ENCODE results near the gene KCTD13.

KCTD13 gene

GRCh38 chr16:29925105-29925756, 795 bp downstream of the KCTD13 start:
- Histone ChIP-seq H3K27ac (ENCODE audit: insufficient read depth in 1 of 2, low read depth in 1 of 2, low read length in 2 of 2, poor library complexity in 1 of 2, severe bottlenecking in 2 of 2) (peak overlapping the region in 1 of 2 experiments; percentile 83), H3K36me3 (ENCODE audit: control insufficient read depth in 4 of 4, insufficient read depth in 4 of 4, low read length in 3 of 4) (peaks cover 2 to 23% (median 18%) of the 10 kb centered on the region in 4 experiments), H3K4me3 (ENCODE audit: control insufficient read depth in 1 of 7, extremely low read depth in 1 of 7, insufficient read depth in 4 of 7, low read depth in 2 of 7, low read length in 6 of 7) (peak overlapping the region; percentile 46 to 95 (median 89)), H3K4me1 (ENCODE audit: control extremely low read depth in 1 of 4, control insufficient read depth in 4 of 4, insufficient read depth in 4 of 4, low read length in 3 of 4) (peaks cover 0 to 20% (median 17%) of the 10 kb centered on the region in 4 experiments), H3K27me3 (replicated peaks in 2 of 5; ENCODE audit: control insufficient read depth in 4 of 5, insufficient read depth in 5 of 5, low read length in 4 of 5) (no peaks in the 10 kb centered on the region), H3K9me3 (ENCODE audit: control extremely low read depth in 1 of 5, control insufficient read depth in 4 of 5, insufficient read depth in 2 of 5, low read depth in 1 of 5, low read length in 4 of 5) (no peaks in the 10 kb centered on the region)
- CTCF ChIA-PET = interaction anchor here (1.0 to 2.4 kb wide), 4 partner anchors 11 to 37 kb away, joined by 3 to 12 read pairs (median 4); partner anchors contain the start of gene TMEM219
- 8% methylated on average over 8 of the region's 9 CpGs for WGBS (ENCODE audit: insufficient coverage)
- peak in 2 of 3 donors; percentile 47 to 54 for DNase-seq
- POLR2A ChIA-PET = interaction anchor here (0.6 to 1.8 kb wide), 5 partner anchors 18 to 282 kb away, joined by 3 to 9 read pairs (median 4); partner anchors contain the start of gene TMEM219

- ChIA-PET CTCF (interaction anchor here (0.7 to 1.1 kb wide), 4 partner anchors 18 to 134 kb away, joined by 3 read pairs; no protein-coding TSS in a partner anchor), POLR2A (no interaction called here)
- 97% methylated on average over 12 of the region's 12 CpGs for WGBS (ENCODE audit: insufficient coverage)
- H3K27ac ChIP-seq (ENCODE audit: insufficient read depth in 1 of 2, low read depth in 1 of 2, low read length in 2 of 2, poor library complexity in 1 of 2, severe bottlenecking in 2 of 2) = no peak overlapping the region
- H3K9me3 ChIP-seq (ENCODE audit: control extremely low read depth in 1 of 5, control insufficient read depth in 4 of 5, insufficient read depth in 2 of 5, low read depth in 1 of 5, low read length in 4 of 5) = no peaks in the 10 kb centered on the region
- peaks cover 6 to 34% (median 24%) of the 10 kb centered on the region in 4 experiments for H3K36me3 ChIP-seq (ENCODE audit: control insufficient read depth in 4 of 4, insufficient read depth in 4 of 4, low read length in 3 of 4)
- no peak overlapping the region for H3K4me3 ChIP-seq (ENCODE audit: control insufficient read depth in 1 of 7, extremely low read depth in 1 of 7, insufficient read depth in 4 of 7, low read depth in 2 of 7, low read length in 6 of 7)
- peaks cover 0 to 20% (median 17%) of the 10 kb centered on the region in 4 experiments for H3K4me1 ChIP-seq (ENCODE audit: control extremely low read depth in 1 of 4, control insufficient read depth in 4 of 4, insufficient read depth in 4 of 4, low read length in 3 of 4)
- no peak for DNase-seq
- no peaks in the 10 kb centered on the region for H3K27me3 ChIP-seq (replicated peaks in 2 of 5; ENCODE audit: control insufficient read depth in 4 of 5, insufficient read depth in 5 of 5, low read length in 4 of 5)
Observed at GRCh38 chr16:29922986-29923501, 3.0 kb downstream of the KCTD13 start.

GRCh38 chr16:29922326-29922725, 3.7 kb downstream of the KCTD13 start:
- H3K4me1 ChIP-seq (ENCODE audit: control extremely low read depth in 1 of 4, control insufficient read depth in 4 of 4, insufficient read depth in 4 of 4, low read length in 3 of 4) = peaks cover 0 to 19% (median 17%) of the 10 kb centered on the region in 4 experiments
- WGBS (ENCODE audit: insufficient coverage) = no CpG with 5 or more reads among the region's 2 CpGs
- no peak overlapping the region for H3K27ac ChIP-seq (ENCODE audit: insufficient read depth in 1 of 2, low read depth in 1 of 2, low read length in 2 of 2, poor library complexity in 1 of 2, severe bottlenecking in 2 of 2)
- no peak for DNase-seq
- H3K27me3 ChIP-seq (replicated peaks in 2 of 5; ENCODE audit: control insufficient read depth in 4 of 5, insufficient read depth in 5 of 5, low read length in 4 of 5) = no peaks in the 10 kb centered on the region
- no peak overlapping the region for H3K4me3 ChIP-seq (ENCODE audit: control insufficient read depth in 1 of 7, extremely low read depth in 1 of 7, insufficient read depth in 4 of 7, low read depth in 2 of 7, low read length in 6 of 7)
- ChIA-PET CTCF (interaction anchor here (0.7 kb wide), 2 partner anchors 21 to 134 kb away, joined by 3 read pairs; no protein-coding TSS in a partner anchor), POLR2A (no interaction called here)
- H3K36me3 ChIP-seq (ENCODE audit: control insufficient read depth in 4 of 4, insufficient read depth in 4 of 4, low read length in 3 of 4) = peaks cover 6 to 34% (median 24%) of the 10 kb centered on the region in 4 experiments
- no peaks in the 10 kb centered on the region for H3K9me3 ChIP-seq (ENCODE audit: control extremely low read depth in 1 of 5, control insufficient read depth in 4 of 5, insufficient read depth in 2 of 5, low read depth in 1 of 5, low read length in 4 of 5)

GRCh38 chr16:29921034-29921385, 5.0 kb downstream of the KCTD13 start:
- Histone ChIP-seq H3K4me3 (ENCODE audit: control insufficient read depth in 1 of 7, extremely low read depth in 1 of 7, insufficient read depth in 4 of 7, low read depth in 2 of 7, low read length in 6 of 7) (no peak overlapping the region), H3K4me1 (ENCODE audit: control extremely low read depth in 1 of 4, control insufficient read depth in 4 of 4, insufficient read depth in 4 of 4, low read length in 3 of 4) (peaks cover 0 to 8% (median 7%) of the 10 kb centered on the region in 4 experiments), H3K36me3 (ENCODE audit: control insufficient read depth in 4 of 4, insufficient read depth in 4 of 4, low read length in 3 of 4) (peaks cover 10 to 40% (median 27%) of the 10 kb centered on the region in 4 experiments), H3K9me3 (ENCODE audit: control extremely low read depth in 1 of 5, control insufficient read depth in 4 of 5, insufficient read depth in 2 of 5, low read depth in 1 of 5, low read length in 4 of 5) (no peaks in the 10 kb centered on the region), H3K27me3 (replicated peaks in 2 of 5; ENCODE audit: control insufficient read depth in 4 of 5, insufficient read depth in 5 of 5, low read length in 4 of 5) (no peaks in the 10 kb centered on the region), H3K27ac (ENCODE audit: insufficient read depth in 1 of 2, low read depth in 1 of 2, low read length in 2 of 2, poor library complexity in 1 of 2, severe bottlenecking in 2 of 2) (no peak overlapping the region)
- no peak for DNase-seq
- WGBS (ENCODE audit: insufficient coverage) = 95% methylated on average over 3 of the region's 3 CpGs
- ChIA-PET CTCF (no interaction called here), POLR2A (no interaction called here)

GRCh38 chr16:29920288-29921033, 5.6 kb downstream of the KCTD13 start:
- Histone ChIP-seq H3K36me3 (ENCODE audit: control insufficient read depth in 4 of 4, insufficient read depth in 4 of 4, low read length in 3 of 4) (peaks cover 10 to 40% (median 28%) of the 10 kb centered on the region in 4 experiments), H3K4me1 (ENCODE audit: control extremely low read depth in 1 of 4, control insufficient read depth in 4 of 4, insufficient read depth in 4 of 4, low read length in 3 of 4) (peaks cover 0 to 7% (median 7%) of the 10 kb centered on the region in 4 experiments), H3K9me3 (ENCODE audit: control extremely low read depth in 1 of 5, control insufficient read depth in 4 of 5, insufficient read depth in 2 of 5, low read depth in 1 of 5, low read length in 4 of 5) (no peaks in the 10 kb centered on the region), H3K27me3 (replicated peaks in 2 of 5; ENCODE audit: control insufficient read depth in 4 of 5, insufficient read depth in 5 of 5, low read length in 4 of 5) (no peaks in the 10 kb centered on the region), H3K27ac (ENCODE audit: insufficient read depth in 1 of 2, low read depth in 1 of 2, low read length in 2 of 2, poor library complexity in 1 of 2, severe bottlenecking in 2 of 2) (no peak overlapping the region), H3K4me3 (ENCODE audit: control insufficient read depth in 1 of 7, extremely low read depth in 1 of 7, insufficient read depth in 4 of 7, low read depth in 2 of 7, low read length in 6 of 7) (no peak overlapping the region)
- 100% methylated on average over 2 of the region's 6 CpGs for WGBS (ENCODE audit: insufficient coverage)
- ChIA-PET CTCF (no interaction called here), POLR2A (no interaction called here)
- DNase-seq = no peak

GRCh38 chr16:29916979-29917378, 9.0 kb downstream of the KCTD13 start:
- no peak for DNase-seq
- H3K27ac ChIP-seq (ENCODE audit: insufficient read depth in 1 of 2, low read depth in 1 of 2, low read length in 2 of 2, poor library complexity in 1 of 2, severe bottlenecking in 2 of 2) = no peak overlapping the region
- no CpG with 5 or more reads among the region's 1 CpG for WGBS (ENCODE audit: insufficient coverage)
- no peaks in the 10 kb centered on the region for H3K9me3 ChIP-seq (ENCODE audit: control extremely low read depth in 1 of 5, control insufficient read depth in 4 of 5, insufficient read depth in 2 of 5, low read depth in 1 of 5, low read length in 4 of 5)
- POLR2A ChIA-PET = no interaction called here
- H3K36me3 ChIP-seq (ENCODE audit: control insufficient read depth in 4 of 4, insufficient read depth in 4 of 4, low read length in 3 of 4) = peaks cover 9 to 36% (median 25%) of the 10 kb centered on the region in 4 experiments
- no peak overlapping the region for H3K4me3 ChIP-seq (ENCODE audit: control insufficient read depth in 1 of 7, extremely low read depth in 1 of 7, insufficient read depth in 4 of 7, low read depth in 2 of 7, low read length in 6 of 7)
- CTCF ChIA-PET = interaction anchor here (0.8 kb wide), 1 partner anchor 68 kb away, joined by 3 read pairs; no protein-coding TSS in a partner anchor
- H3K27me3 ChIP-seq (replicated peaks in 2 of 5; ENCODE audit: control insufficient read depth in 4 of 5, insufficient read depth in 5 of 5, low read length in 4 of 5) = no peaks in the 10 kb centered on the region
- no peaks in the 10 kb centered on the region for H3K4me1 ChIP-seq (ENCODE audit: control extremely low read depth in 1 of 4, control insufficient read depth in 4 of 4, insufficient read depth in 4 of 4, low read length in 3 of 4)

Measured in common myeloid progenitor, CD34-positive (primary cell).